Measurements from ENCODE around the gene KCNH5. TPM values are rescaled to one million over a fixed set of nuclear protein-coding genes. Genes with fewer than 3 reads are reported as not detected.

The KCNH5 gene
- total RNA-seq, 2 experiments from 2014 or later = not detected

DNA sequence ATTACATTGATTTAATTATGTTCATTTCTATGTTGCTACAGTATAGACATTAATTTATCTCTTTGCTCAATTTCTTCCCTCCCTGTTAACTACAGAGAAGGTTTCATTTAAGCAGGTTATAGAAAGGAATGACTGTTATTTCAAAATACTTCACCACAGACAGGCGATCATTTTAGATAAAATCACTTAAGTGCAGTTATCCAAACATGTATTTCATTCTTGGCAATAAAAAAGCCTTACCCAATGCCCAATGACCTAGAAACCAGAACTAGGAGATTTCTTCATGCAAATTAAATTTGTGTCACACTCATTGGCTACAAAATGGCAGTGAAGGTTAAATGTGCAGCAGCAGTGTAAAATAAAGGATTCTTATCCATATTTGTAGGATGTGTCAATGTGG lies 266.4 kb downstream of the KCNH5 start:
- Histone ChIP-seq H3K9me2 (ENCODE audit: insufficient read depth, low read length) (no peaks in the 10 kb centered on the region), H3K36me3 (ENCODE audit: insufficient read depth, low read length) (no peaks in the 10 kb centered on the region), H3K4me2 (ENCODE audit: low read length) (no peak overlapping the region), H3K27ac (ENCODE audit: low read depth, low read length, poor library complexity, severe bottlenecking) (no peak overlapping the region), H2AFZ (ENCODE audit: low read length) (no peak overlapping the region), H3K79me2 (ENCODE audit: insufficient read depth, low read depth, low read length) (no peaks in the 10 kb centered on the region), H3K4me1 (ENCODE audit: insufficient read depth, low read length, poor library complexity, severe bottlenecking) (no peaks in the 10 kb centered on the region), H4K20me1 (ENCODE audit: insufficient read depth, low read length) (no peaks in the 10 kb centered on the region), H3K9me3 (ENCODE audit: low read length) (no peaks in the 10 kb centered on the region), H3K4me3 (ENCODE audit: low read depth, low read length, poor library complexity, severe bottlenecking) (no peak overlapping the region)
- TF ChIP-seq EZH2phosphoT487 (IDR thresholded peaks at IDR 0.05; ENCODE audit: borderline replicate concordance, low read depth, low read length) = no peak
- TF ChIP-seq, protein P1, sequence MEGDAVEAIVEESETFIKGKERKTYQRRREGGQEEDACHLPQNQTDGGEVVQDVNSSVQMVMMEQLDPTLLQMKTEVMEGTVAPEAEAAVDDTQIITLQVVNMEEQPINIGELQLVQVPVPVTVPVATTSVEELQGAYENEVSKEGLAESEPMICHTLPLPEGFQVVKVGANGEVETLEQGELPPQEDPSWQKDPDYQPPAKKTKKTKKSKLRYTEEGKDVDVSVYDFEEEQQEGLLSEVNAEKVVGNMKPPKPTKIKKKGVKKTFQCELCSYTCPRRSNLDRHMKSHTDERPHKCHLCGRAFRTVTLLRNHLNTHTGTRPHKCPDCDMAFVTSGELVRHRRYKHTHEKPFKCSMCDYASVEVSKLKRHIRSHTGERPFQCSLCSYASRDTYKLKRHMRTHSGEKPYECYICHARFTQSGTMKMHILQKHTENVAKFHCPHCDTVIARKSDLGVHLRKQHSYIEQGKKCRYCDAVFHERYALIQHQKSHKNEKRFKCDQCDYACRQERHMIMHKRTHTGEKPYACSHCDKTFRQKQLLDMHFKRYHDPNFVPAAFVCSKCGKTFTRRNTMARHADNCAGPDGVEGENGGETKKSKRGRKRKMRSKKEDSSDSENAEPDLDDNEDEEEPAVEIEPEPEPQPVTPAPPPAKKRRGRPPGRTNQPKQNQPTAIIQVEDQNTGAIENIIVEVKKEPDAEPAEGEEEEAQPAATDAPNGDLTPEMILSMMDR (conservative IDR thresholded peaks at IDR 0.05; ENCODE audit: low read length) = no peak
- intact Hi-C loops (cut with micrococcal nuclease; ENCODE audit: unreplicated experiment) = no loop called here
- CTCF ChIA-PET (ENCODE audit: unreplicated experiment) = no interaction called here
- POLR2A ChIA-PET = interaction anchor here (0.7 to 1.6 kb wide), 3 partner anchors 13 to 95 kb away, joined by 3 to 4 read pairs (median 3); no protein-coding TSS in a partner anchor
- no TSS peak for BruUV-seq (replicated peaks)
- no peak for DNase-seq (ENCODE audit: low spot score)

DNA sequence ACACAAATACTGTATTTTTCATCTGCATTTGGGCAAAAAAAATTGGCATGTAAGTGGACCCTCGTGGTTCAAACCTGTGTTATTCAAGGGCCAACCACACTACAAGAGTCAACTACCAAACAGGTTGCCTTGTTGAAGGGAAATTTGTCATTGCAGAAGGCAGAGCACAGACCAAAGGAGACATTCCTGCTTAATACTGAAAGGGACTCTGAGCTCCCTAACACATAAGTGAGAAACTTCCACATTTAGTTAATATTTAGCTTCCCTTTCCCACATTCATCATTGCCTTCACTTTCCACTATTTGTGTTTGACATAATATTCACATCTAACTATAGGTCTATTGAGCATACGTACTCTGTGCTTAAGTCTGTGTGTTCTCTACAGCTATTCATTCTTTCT lies 266.9 kb downstream of the KCNH5 start:
- Histone ChIP-seq H3K79me2 (ENCODE audit: insufficient read depth, low read depth, low read length) (no peaks in the 10 kb centered on the region), H2AFZ (ENCODE audit: low read length) (no peak overlapping the region), H3K9me2 (ENCODE audit: insufficient read depth, low read length) (no peaks in the 10 kb centered on the region), H3K36me3 (ENCODE audit: insufficient read depth, low read length) (no peaks in the 10 kb centered on the region), H3K27ac (ENCODE audit: low read depth, low read length, poor library complexity, severe bottlenecking) (no peak overlapping the region), H3K4me3 (ENCODE audit: low read depth, low read length, poor library complexity, severe bottlenecking) (no peak overlapping the region), H3K9me3 (ENCODE audit: low read length) (no peaks in the 10 kb centered on the region), H3K4me2 (ENCODE audit: low read length) (no peak overlapping the region), H3K4me1 (ENCODE audit: insufficient read depth, low read length, poor library complexity, severe bottlenecking) (no peaks in the 10 kb centered on the region), H4K20me1 (ENCODE audit: insufficient read depth, low read length) (no peaks in the 10 kb centered on the region)
- POLR2A ChIA-PET = interaction anchor here (0.7 to 1.6 kb wide), 2 partner anchors 13 to 94 kb away, joined by 3 to 4 read pairs; no protein-coding TSS in a partner anchor
- BruUV-seq (replicated peaks) = no TSS peak
- no peak for TF ChIP-seq EZH2phosphoT487 (IDR thresholded peaks at IDR 0.05; ENCODE audit: borderline replicate concordance, low read depth, low read length)
- TF ChIP-seq, protein P1 (conservative IDR thresholded peaks at IDR 0.05; ENCODE audit: low read length) = no peak
- DNase-seq (ENCODE audit: low spot score) = no peak
- CTCF ChIA-PET (ENCODE audit: unreplicated experiment) = no interaction called here
- intact Hi-C loops (cut with micrococcal nuclease; ENCODE audit: unreplicated experiment) = no loop called here

DNA sequence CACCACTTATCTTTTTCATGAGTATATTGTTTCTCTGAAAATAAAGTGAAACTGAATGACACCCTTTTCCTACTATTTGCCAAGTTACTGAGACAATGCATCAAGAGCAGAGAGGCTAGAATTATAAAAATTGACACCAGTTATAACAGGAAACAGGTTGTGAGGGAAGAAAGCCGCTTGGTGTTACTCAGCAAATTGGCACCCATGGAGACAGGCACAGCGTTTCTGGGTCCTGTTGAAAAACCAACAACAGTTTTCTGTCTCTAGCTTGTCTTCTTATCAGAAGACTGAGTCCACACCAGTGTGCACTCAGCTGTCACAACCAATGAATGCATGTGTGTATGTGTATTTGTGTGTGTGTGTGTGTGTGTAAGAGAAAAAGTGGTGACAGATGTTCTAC lies 267.7 kb downstream of the KCNH5 start:
- ChIA-PET CTCF (ENCODE audit: unreplicated experiment) (no interaction called here), POLR2A (no interaction called here)
- TF ChIP-seq, protein P1 (conservative IDR thresholded peaks at IDR 0.05; ENCODE audit: low read length) = no peak
- H3K9me2 ChIP-seq (ENCODE audit: insufficient read depth, low read length) = no peaks in the 10 kb centered on the region
- no peak overlapping the region for H3K27ac ChIP-seq (ENCODE audit: low read depth, low read length, poor library complexity, severe bottlenecking)
- no peaks in the 10 kb centered on the region for H3K9me3 ChIP-seq (ENCODE audit: low read length)
- no peaks in the 10 kb centered on the region for H3K36me3 ChIP-seq (ENCODE audit: insufficient read depth, low read length)
- H2AFZ ChIP-seq (ENCODE audit: low read length) = no peak overlapping the region
- no peaks in the 10 kb centered on the region for H3K79me2 ChIP-seq (ENCODE audit: insufficient read depth, low read depth, low read length)
- no peak overlapping the region for H3K4me2 ChIP-seq (ENCODE audit: low read length)
- H4K20me1 ChIP-seq (ENCODE audit: insufficient read depth, low read length) = no peaks in the 10 kb centered on the region
- intact Hi-C loops (cut with micrococcal nuclease; ENCODE audit: unreplicated experiment) = no loop called here
- no peak overlapping the region for H3K4me3 ChIP-seq (ENCODE audit: low read depth, low read length, poor library complexity, severe bottlenecking)
- no TSS peak for BruUV-seq (replicated peaks)
- DNase-seq (ENCODE audit: low spot score) = no peak
- H3K4me1 ChIP-seq (ENCODE audit: insufficient read depth, low read length, poor library complexity, severe bottlenecking) = no peaks in the 10 kb centered on the region

Data from OCI-LY7 (cell line).